GM18907 (cell line): ENCODE measurements around the gene FBXL19.

Source experiments
- ATAC-seq: cut with Tn5 transposase; IDR thresholded peaks from one replicate; pipeline ENCODE4 v1.9.1; 2021; ENCODE audit warnings: mild to moderate bottlenecking, moderate library complexity; ENCODE audit not compliant: unreplicated experiment

FBXL19 gene

DNA sequence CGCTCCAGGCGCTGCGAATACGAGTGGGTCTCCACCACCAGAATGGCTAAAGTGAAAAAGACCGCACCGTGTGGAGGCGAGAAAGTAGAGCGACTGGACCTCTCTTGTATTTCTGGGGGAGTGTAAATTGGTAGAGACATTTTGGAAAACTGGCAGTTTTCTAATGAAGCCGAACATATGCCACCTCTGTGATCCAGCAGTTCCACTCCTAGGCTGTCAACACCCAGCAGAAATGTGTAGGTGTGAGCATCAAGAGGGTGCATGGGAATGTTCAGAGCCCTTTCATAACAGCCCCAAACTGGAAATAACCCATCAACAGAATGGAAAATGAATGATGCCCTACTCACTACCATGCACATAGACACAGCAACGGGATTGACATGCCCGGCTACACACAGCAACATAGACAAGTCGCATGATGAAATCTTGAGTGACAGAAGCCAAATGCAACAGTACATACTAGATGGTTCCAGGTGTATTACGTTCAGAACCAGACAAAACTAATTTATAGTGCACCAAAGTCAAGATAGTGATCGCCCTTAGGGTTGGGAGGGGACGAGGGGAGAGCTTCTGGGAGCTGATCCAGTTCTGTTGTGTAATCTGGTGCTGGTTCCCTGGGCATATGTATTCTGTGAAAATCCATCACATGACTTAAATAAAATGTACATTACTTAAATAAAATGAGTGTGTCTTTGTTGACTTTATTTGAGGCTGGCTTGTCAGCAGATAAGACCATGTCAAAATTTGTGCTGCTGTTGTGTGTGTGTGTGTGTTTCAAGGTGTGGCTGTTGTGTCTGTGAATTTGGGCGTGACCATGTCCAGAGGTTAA lies 28.6 kb upstream of the FBXL19 start:
- ATAC-seq = no peak

GRCh38 chr16:30895627-30896260 lies 27.6 kb upstream of the FBXL19 start:
- ATAC-seq = no peak

- no peak for ATAC-seq
Measured at GRCh38 chr16:30896261-30896888, 27.0 kb upstream of the FBXL19 start, which contains the start of gene CTF1. TSS of gene CTF1 (plus strand) at chr16:30896614. CDS start at chr16:30896644, 30 bp downstream.

GRCh38 chr16:30896889-30897733 lies 26.3 kb upstream of the FBXL19 start:
- ATAC-seq = no peak

DNA sequence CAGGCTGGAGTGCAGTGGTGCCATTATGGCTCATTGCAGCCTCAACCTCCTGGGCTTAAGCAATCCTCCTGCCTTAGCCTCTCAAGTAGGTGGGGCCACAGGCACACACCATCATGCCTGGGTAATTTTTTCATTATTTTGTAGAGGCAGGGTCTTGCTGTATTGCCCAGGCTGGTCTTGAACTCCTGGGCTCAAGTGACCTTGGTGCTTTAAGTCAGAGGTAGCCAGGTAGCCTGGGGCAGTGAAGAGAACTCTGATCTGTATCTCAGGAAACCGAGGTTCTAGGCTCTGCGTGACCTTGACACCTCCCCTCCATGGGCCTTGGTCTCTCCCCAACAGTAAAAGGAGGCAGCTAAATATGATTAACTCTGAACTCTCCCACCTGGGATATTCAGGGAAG lies 23.6 kb upstream of the FBXL19 start:
- no peak for ATAC-seq

- no peak for ATAC-seq
Measured at GRCh38 chr16:30900588-30900987, 22.8 kb upstream of the FBXL19 start.

DNA sequence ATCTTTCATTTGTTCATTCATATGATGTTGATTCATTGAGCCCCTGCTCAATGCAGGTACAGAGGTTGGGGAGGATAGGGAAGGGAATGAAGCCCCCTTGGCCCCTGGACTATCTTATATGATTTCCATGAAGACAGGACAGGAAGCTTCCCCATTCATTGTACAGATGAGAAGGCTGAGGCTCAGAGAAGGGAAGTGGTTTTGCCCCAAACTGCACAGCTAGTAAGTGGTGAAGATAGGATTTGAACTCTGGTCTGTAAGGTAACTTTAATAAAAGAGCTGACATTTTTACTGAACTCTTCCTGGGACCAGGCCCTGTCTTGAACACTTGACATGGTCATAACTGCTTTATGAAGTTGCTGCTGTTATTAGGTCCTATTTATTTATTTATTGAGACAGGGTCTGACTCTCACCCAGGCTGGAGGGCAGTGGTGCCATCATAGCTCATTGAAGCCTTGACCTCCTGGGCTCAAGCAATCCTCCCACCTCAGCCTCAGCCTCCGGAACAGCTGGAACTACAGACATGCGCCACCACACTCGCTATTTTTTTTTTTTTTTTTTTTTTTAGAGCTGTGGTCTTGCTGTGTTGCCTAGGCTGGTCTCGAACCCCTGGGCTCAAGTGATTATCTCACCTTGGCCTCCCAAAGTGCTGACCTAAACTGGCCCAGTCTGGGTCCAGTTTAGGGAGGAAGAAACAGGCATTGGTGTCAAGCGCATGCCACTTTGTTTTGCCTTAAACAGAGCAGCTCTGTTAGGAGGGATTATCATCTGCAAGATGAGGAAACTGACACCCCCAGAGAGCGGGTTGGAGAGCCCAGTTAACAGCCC lies 22.0 kb upstream of the FBXL19 start:
- ATAC-seq = no peak

- ATAC-seq = peak; percentile 53
Measured at GRCh38 chr16:30902029-30902972, 21.1 kb upstream of the FBXL19 start.

- no peak for ATAC-seq
Measured at GRCh38 chr16:30903002-30903401, 20.4 kb upstream of the FBXL19 start.

GRCh38 chr16:30903596-30903995 lies 19.8 kb upstream of the FBXL19 start:
- ATAC-seq = no peak

DNA sequence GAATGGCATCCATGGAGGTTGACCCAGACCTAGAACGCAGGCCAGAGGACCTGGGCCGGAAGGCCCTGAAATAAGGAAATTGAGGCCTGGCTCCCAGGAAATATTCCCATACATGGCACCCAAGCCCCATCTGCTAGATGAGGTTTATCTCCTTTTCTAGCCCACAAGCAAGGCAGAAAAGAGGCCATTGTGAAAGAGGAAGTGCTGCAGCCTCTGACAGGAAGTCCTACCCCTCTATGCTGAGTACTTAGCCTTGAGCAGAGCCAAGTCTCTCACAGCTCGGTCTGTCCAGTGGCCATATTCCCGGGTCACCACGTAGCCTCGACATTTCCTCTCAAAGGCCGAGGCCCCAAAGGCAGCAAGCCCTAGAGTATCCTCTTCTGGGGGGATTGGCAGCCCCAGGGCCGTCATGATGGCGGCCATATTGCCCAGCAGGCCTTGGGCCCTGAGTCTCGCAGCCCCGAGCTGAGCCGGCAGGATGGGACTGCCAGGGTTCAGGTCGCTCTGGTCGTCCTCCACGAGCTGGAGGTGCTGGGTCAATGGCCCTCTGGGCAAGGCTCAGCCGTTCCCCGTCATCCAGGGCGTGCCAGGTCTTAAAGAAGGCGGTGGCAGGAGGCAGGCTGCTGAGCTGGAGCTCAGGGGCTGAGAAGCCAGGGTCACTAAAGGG lies 19.1 kb upstream of the FBXL19 start:
- no peak for ATAC-seq

- no peak for ATAC-seq
Measured at GRCh38 chr16:30907064-30907463, 16.3 kb upstream of the FBXL19 start.

- ATAC-seq = no peak
Measured at GRCh38 chr16:30910427-30911029, 12.8 kb upstream of the FBXL19 start.

DNA sequence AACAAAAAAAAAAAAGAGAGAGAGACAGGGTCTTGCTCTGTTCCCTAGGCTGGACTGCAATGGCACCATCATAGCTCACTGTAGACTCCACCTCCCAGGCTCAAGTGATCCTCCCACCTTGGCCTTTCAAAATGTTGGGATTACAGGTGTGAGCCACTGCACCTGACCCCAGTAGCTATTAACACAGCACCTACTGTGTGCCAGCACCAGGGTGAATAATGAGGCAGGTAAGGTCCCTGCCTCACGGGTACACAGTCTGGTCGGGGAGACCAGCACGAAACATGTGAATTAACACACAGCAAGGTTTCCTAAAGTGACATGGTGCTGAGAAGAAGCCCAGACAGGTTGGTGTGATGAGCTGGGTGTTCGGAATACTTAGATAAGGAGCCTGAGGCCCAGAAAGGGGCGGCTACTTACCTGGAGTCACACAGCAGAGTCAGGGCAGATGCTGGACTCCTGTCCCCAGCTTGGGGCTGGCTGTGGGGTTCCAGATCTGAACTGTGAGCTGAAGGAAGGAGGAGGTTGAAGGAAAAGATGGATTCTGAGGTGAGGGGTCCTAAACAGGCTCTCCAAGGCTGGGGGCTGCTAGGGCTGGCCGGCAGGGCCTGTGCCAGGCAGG lies 10.5 kb upstream of the FBXL19 start:
- ATAC-seq = no peak

DNA sequence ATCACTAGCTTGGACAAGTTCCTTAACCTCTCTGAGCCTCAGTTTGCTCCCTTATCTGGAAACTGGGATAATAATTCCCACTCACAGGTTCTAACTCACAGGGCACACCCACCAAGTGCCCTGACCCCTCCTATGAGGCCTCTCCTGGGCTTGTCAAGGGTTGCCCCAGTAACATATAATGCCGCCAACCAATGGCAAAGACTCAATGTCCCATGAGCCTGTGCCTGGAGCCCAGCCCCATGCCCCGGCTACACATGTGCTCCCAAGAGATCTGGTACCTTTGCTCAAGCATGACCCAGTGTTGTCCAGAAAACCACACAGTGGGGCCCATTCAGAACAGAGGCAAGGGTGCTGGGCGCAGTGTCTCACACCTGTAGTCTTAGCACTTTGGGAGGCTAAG lies 8.5 kb upstream of the FBXL19 start:
- no peak for ATAC-seq

DNA sequence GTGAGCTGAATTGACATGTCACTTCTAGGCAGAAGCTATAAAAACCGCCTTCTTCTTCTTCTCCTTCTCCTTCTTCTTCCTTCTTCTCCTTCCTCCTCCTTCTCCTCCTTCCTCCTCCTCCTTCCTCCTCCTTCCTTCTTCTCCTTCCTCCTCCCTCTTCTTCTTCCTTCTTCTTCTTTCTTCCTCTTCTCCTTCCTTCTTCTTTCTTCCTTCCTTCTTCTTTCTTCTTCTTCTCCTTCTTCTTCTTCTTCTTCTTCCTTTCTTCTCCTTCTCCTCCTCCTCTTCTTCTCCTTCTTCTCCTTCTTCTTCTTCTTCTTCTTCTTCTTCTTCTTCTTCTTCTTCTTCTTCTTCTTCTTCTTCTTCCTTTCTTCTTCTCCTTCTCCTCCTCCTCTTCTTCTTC lies 4.8 kb upstream of the FBXL19 start:
- no peak for ATAC-seq

DNA sequence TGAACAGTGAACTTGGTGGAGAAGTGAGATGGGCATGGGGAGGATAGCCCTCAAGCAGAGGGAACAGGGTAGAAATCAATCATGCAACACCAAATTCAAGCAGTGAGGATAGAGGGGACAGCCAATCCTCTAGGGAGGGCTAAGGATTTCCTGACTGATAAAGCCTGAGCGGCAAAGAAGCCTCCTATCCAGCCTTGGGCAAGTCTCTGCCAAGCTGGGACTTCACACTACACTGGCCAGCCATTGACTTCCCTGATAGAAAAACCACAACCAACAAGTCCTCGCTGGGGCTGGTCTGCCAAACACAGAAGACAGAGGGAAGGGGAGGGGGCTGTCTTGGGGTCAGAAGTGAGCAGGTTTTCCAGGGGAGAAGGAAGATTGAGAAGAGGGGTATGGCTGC lies 2.5 kb upstream of the FBXL19 start:
- ATAC-seq = no peak

DNA sequence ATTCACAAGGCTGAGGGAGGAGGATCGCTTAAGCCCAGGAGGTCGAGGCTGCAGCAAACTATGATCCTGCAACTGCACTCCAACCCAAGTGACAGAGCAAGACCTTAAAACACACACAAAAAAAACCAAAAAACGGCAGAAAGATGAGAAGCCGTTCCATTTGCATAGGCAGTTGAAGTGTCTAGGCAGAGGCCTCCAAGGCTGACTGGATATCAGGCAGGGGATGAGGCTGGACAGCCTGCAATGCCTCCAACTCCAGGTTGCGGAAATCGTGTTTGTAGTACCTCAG lies 2.0 kb upstream of the FBXL19 start:
- ATAC-seq = no peak
